HG02763 (cell line): ENCODE results near the gene CES3.

Source experiments
- ATAC-seq: cut with Tn5 transposase; IDR thresholded peaks from one replicate; pipeline ENCODE4 v1.9.1; 2021; ENCODE audit warnings: mild to moderate bottlenecking, moderate library complexity; ENCODE audit not compliant: unreplicated experiment

CES3 gene

GRCh38 chr16:66961065-66961744, at the start of gene CES3:
Gene CES3 (plus strand): TSS chr16:66961266. CDS start chr16:66961308, 42 bp downstream.
- no peak for ATAC-seq

- no peak for ATAC-seq
Observed at GRCh38 chr16:66911801-66912200, 49.3 kb upstream of the CES3 start.

GRCh38 chr16:66913081-66913480, 48.0 kb upstream of the CES3 start:
- no peak for ATAC-seq

- no peak for ATAC-seq
Observed at GRCh38 chr16:66913711-66914110, 47.4 kb upstream of the CES3 start.

GRCh38 chr16:66914541-66914940, 46.5 kb upstream of the CES3 start:
- ATAC-seq: no peak

GRCh38 chr16:66915041-66915440, 46.0 kb upstream of the CES3 start:
- no peak for ATAC-seq

GRCh38 chr16:66916518-66916917, 44.5 kb upstream of the CES3 start:
- no peak for ATAC-seq

GRCh38 chr16:66917741-66918140, 43.3 kb upstream of the CES3 start:
- ATAC-seq: no peak

- no peak for ATAC-seq
Observed at GRCh38 chr16:66918355-66918754, 42.7 kb upstream of the CES3 start.

- ATAC-seq: no peak
Observed at GRCh38 chr16:66918803-66919568, 42.1 kb upstream of the CES3 start, which contains the start of gene CDH16. Gene CDH16 (minus strand): TSS chr16:66918885. CDS start chr16:66918065, 820 bp downstream.

- ATAC-seq: no peak
Observed at GRCh38 chr16:66919569-66920298, 41.3 kb upstream of the CES3 start.

GRCh38 chr16:66920299-66920590, 40.8 kb upstream of the CES3 start:
- ATAC-seq: no peak

- ATAC-seq: no peak
Observed at GRCh38 chr16:66920924-66921680, 40.0 kb upstream of the CES3 start.

GRCh38 chr16:66921729-66922450, 39.2 kb upstream of the CES3 start:
- ATAC-seq: no peak

- no peak for ATAC-seq
Observed at GRCh38 chr16:66923247-66923731, 37.8 kb upstream of the CES3 start.

GRCh38 chr16:66923866-66924265, 37.2 kb upstream of the CES3 start:
- no peak for ATAC-seq

- no peak for ATAC-seq
Observed at GRCh38 chr16:66924527-66925321, 36.3 kb upstream of the CES3 start.

- no peak for ATAC-seq
Observed at GRCh38 chr16:66925322-66925840, 35.7 kb upstream of the CES3 start, which contains the start of gene RRAD. Gene RRAD (minus strand): TSS chr16:66925535. CDS start chr16:66925179, 356 bp downstream.
